ENCODE data around the gene TOM1. TPM values are rescaled to one million over a fixed set of nuclear protein-coding genes. Genes with fewer than 3 reads are reported as not detected.

The TOM1 gene
- total and polyA plus RNA-seq, 2 donors: 23.2 to 41.8 TPM

GRCh38 chr22:35369996-35370395, 70.3 kb downstream of the TOM1 start:
- no peak for DNase-seq (ENCODE audit: low read depth in 6 of 9, low spot score in 9 of 9)

GRCh38 chr22:35373781-35374180, 74.1 kb downstream of the TOM1 start:
- 96% methylated on average over 6 of the region's 6 CpGs for WGBS
- Histone ChIP-seq H3K9me3 (ENCODE audit: control insufficient read depth in 2 of 2, insufficient read depth in 1 of 2, low read length in 1 of 2) (peaks cover 0 to 6% of the 10 kb centered on the region in 2 donors), H3K27ac (ENCODE audit: low read depth in 1 of 2, low read length in 1 of 2) (peak overlapping the region in 1 of 2 donors; percentile 18), H3K4me3 (ENCODE audit: low read length in 2 of 2) (no peak overlapping the region), H3K36me3 (ENCODE audit: control insufficient read depth in 2 of 2, insufficient read depth in 2 of 2, low read length in 1 of 2) (no peaks in the 10 kb centered on the region), H3K27me3 (ENCODE audit: control insufficient read depth in 2 of 2, insufficient read depth in 1 of 2, low read length in 1 of 2) (peaks cover 0 to 5% of the 10 kb centered on the region in 2 donors), H3K4me1 (ENCODE audit: control insufficient read depth in 2 of 2, insufficient read depth in 2 of 2, low read length in 2 of 2) (peaks cover 0 to 16% of the 10 kb centered on the region in 2 donors)
- no peak for DNase-seq (ENCODE audit: low read depth in 6 of 9, low spot score in 9 of 9)

More at GRCh38 chr22:35369996-35370395, 70.3 kb downstream of the TOM1 start:
- peaks cover 0 to 11% of the 10 kb centered on the region in 2 donors for H3K27me3 ChIP-seq (ENCODE audit: control insufficient read depth in 2 of 2, insufficient read depth in 1 of 2, low read length in 1 of 2)
- WGBS: 94% methylated on average over 2 of the region's 2 CpGs
- peaks cover 0 to 5% of the 10 kb centered on the region in 2 donors for H3K4me1 ChIP-seq (ENCODE audit: control insufficient read depth in 2 of 2, insufficient read depth in 2 of 2, low read length in 2 of 2)
- H3K9me3 ChIP-seq (ENCODE audit: control insufficient read depth in 2 of 2, insufficient read depth in 1 of 2, low read length in 1 of 2): peaks cover 0 to 6% of the 10 kb centered on the region in 2 donors
- H3K4me3 ChIP-seq (ENCODE audit: low read length in 2 of 2): no peak overlapping the region
- no peaks in the 10 kb centered on the region for H3K36me3 ChIP-seq (ENCODE audit: control insufficient read depth in 2 of 2, insufficient read depth in 2 of 2, low read length in 1 of 2)
- H3K27ac ChIP-seq (ENCODE audit: low read depth in 1 of 2, low read length in 1 of 2): no peak overlapping the region

- WGBS: 75% methylated on average over 3 of the region's 3 CpGs
- Histone ChIP-seq H3K4me1 (ENCODE audit: control insufficient read depth in 2 of 2, insufficient read depth in 2 of 2, low read length in 2 of 2) (peaks cover 0 to 16% of the 10 kb centered on the region in 2 donors), H3K27ac (ENCODE audit: low read depth in 1 of 2, low read length in 1 of 2) (no peak overlapping the region), H3K9me3 (ENCODE audit: control insufficient read depth in 2 of 2, insufficient read depth in 1 of 2, low read length in 1 of 2) (peaks cover 0 to 6% of the 10 kb centered on the region in 2 donors), H3K4me3 (ENCODE audit: low read length in 2 of 2) (no peak overlapping the region), H3K36me3 (ENCODE audit: control insufficient read depth in 2 of 2, insufficient read depth in 2 of 2, low read length in 1 of 2) (no peaks in the 10 kb centered on the region), H3K27me3 (ENCODE audit: control insufficient read depth in 2 of 2, insufficient read depth in 1 of 2, low read length in 1 of 2) (peaks cover under 1 to 10% of the 10 kb centered on the region in 2 donors)
- DNase-seq (ENCODE audit: low read depth in 6 of 9, low spot score in 9 of 9): no peak
Observed at GRCh38 chr22:35375031-35375430, 75.3 kb downstream of the TOM1 start.

- Histone ChIP-seq H3K27ac (ENCODE audit: low read depth in 1 of 2, low read length in 1 of 2) (no peak overlapping the region), H3K4me1 (ENCODE audit: control insufficient read depth in 2 of 2, insufficient read depth in 2 of 2, low read length in 2 of 2) (peaks cover 0 to 16% of the 10 kb centered on the region in 2 donors), H3K27me3 (ENCODE audit: control insufficient read depth in 2 of 2, insufficient read depth in 1 of 2, low read length in 1 of 2) (peaks cover 6 to 15% of the 10 kb centered on the region in 2 donors), H3K9me3 (ENCODE audit: control insufficient read depth in 2 of 2, insufficient read depth in 1 of 2, low read length in 1 of 2) (peaks cover 0 to 6% of the 10 kb centered on the region in 2 donors), H3K4me3 (ENCODE audit: low read length in 2 of 2) (no peak overlapping the region), H3K36me3 (ENCODE audit: control insufficient read depth in 2 of 2, insufficient read depth in 2 of 2, low read length in 1 of 2) (no peaks in the 10 kb centered on the region)
- DNase-seq (ENCODE audit: low read depth in 6 of 9, low spot score in 9 of 9): no peak
- WGBS: 95% methylated on average over 8 of the region's 8 CpGs
Observed at GRCh38 chr22:35375526-35375925, 75.8 kb downstream of the TOM1 start.

GRCh38 chr22:35376728-35377472, 77.2 kb downstream of the TOM1 start:
- peak; percentile 73 to 94 (median 85) for DNase-seq (ENCODE audit: low read depth in 6 of 9, low spot score in 9 of 9)
- Histone ChIP-seq H3K9me3 (ENCODE audit: control insufficient read depth in 2 of 2, insufficient read depth in 1 of 2, low read length in 1 of 2) (peaks cover 0 to 5% of the 10 kb centered on the region in 2 donors), H3K4me1 (ENCODE audit: control insufficient read depth in 2 of 2, insufficient read depth in 2 of 2, low read length in 2 of 2) (peaks cover 0 to 21% of the 10 kb centered on the region in 2 donors), H3K27me3 (ENCODE audit: control insufficient read depth in 2 of 2, insufficient read depth in 1 of 2, low read length in 1 of 2) (peaks cover 14 to 28% of the 10 kb centered on the region in 2 donors), H3K36me3 (ENCODE audit: control insufficient read depth in 2 of 2, insufficient read depth in 2 of 2, low read length in 1 of 2) (no peaks in the 10 kb centered on the region), H3K4me3 (ENCODE audit: low read length in 2 of 2) (no peak overlapping the region), H3K27ac (ENCODE audit: low read depth in 1 of 2, low read length in 1 of 2) (peak overlapping the region; percentile 3 to 60)
- WGBS: 10% methylated on average over 17 of the region's 17 CpGs

GRCh38 chr22:35377735-35378134, 78.0 kb downstream of the TOM1 start:
- DNase-seq (ENCODE audit: low read depth in 6 of 9, low spot score in 9 of 9): no peak
- H3K27ac ChIP-seq (ENCODE audit: low read depth in 1 of 2, low read length in 1 of 2): peak overlapping the region in 1 of 2 donors; percentile 26
- peaks cover 0 to 16% of the 10 kb centered on the region in 2 donors for H3K4me1 ChIP-seq (ENCODE audit: control insufficient read depth in 2 of 2, insufficient read depth in 2 of 2, low read length in 2 of 2)

GRCh38 chr22:35378621-35379020, 78.9 kb downstream of the TOM1 start:
- no peak for DNase-seq (ENCODE audit: low read depth in 6 of 9, low spot score in 9 of 9)
- 82% methylated on average over 3 of the region's 3 CpGs for WGBS
- no peaks in the 10 kb centered on the region for H3K36me3 ChIP-seq (ENCODE audit: control insufficient read depth in 2 of 2, insufficient read depth in 2 of 2, low read length in 1 of 2)
- H3K9me3 ChIP-seq (ENCODE audit: control insufficient read depth in 2 of 2, insufficient read depth in 1 of 2, low read length in 1 of 2): no peaks in the 10 kb centered on the region
- H3K4me1 ChIP-seq (ENCODE audit: control insufficient read depth in 2 of 2, insufficient read depth in 2 of 2, low read length in 2 of 2): peaks cover 0 to 16% of the 10 kb centered on the region in 2 donors
- no peak overlapping the region for H3K4me3 ChIP-seq (ENCODE audit: low read length in 2 of 2)
- H3K27me3 ChIP-seq (ENCODE audit: control insufficient read depth in 2 of 2, insufficient read depth in 1 of 2, low read length in 1 of 2): peaks cover 17 to 39% of the 10 kb centered on the region in 2 donors
- H3K27ac ChIP-seq (ENCODE audit: low read depth in 1 of 2, low read length in 1 of 2): no peak overlapping the region

More at GRCh38 chr22:35377735-35378134, 78.0 kb downstream of the TOM1 start:
- H3K36me3 ChIP-seq (ENCODE audit: control insufficient read depth in 2 of 2, insufficient read depth in 2 of 2, low read length in 1 of 2): no peaks in the 10 kb centered on the region
- H3K9me3 ChIP-seq (ENCODE audit: control insufficient read depth in 2 of 2, insufficient read depth in 1 of 2, low read length in 1 of 2): no peaks in the 10 kb centered on the region
- H3K27me3 ChIP-seq (ENCODE audit: control insufficient read depth in 2 of 2, insufficient read depth in 1 of 2, low read length in 1 of 2): peaks cover 17 to 32% of the 10 kb centered on the region in 2 donors
- no peak overlapping the region for H3K4me3 ChIP-seq (ENCODE audit: low read length in 2 of 2)
- 86% methylated on average over 3 of the region's 3 CpGs for WGBS

- 78% methylated on average over 10 of the region's 10 CpGs for WGBS
- Histone ChIP-seq H3K9me3 (ENCODE audit: control insufficient read depth in 2 of 2, insufficient read depth in 1 of 2, low read length in 1 of 2) (no peaks in the 10 kb centered on the region), H3K36me3 (ENCODE audit: control insufficient read depth in 2 of 2, insufficient read depth in 2 of 2, low read length in 1 of 2) (no peaks in the 10 kb centered on the region), H3K4me1 (ENCODE audit: control insufficient read depth in 2 of 2, insufficient read depth in 2 of 2, low read length in 2 of 2) (peaks cover 0 to 16% of the 10 kb centered on the region in 2 donors), H3K4me3 (ENCODE audit: low read length in 2 of 2) (no peak overlapping the region), H3K27me3 (ENCODE audit: control insufficient read depth in 2 of 2, insufficient read depth in 1 of 2, low read length in 1 of 2) (peaks cover 17 to 40% of the 10 kb centered on the region in 2 donors), H3K27ac (ENCODE audit: low read depth in 1 of 2, low read length in 1 of 2) (no peak overlapping the region)
- DNase-seq (ENCODE audit: low read depth in 6 of 9, low spot score in 9 of 9): no peak
Observed at GRCh38 chr22:35379146-35379993, 79.7 kb downstream of the TOM1 start.

- Histone ChIP-seq H3K27ac (ENCODE audit: low read depth in 1 of 2, low read length in 1 of 2) (no peak overlapping the region), H3K27me3 (ENCODE audit: control insufficient read depth in 2 of 2, insufficient read depth in 1 of 2, low read length in 1 of 2) (peaks cover 17 to 42% of the 10 kb centered on the region in 2 donors), H3K9me3 (ENCODE audit: control insufficient read depth in 2 of 2, insufficient read depth in 1 of 2, low read length in 1 of 2) (no peaks in the 10 kb centered on the region), H3K36me3 (ENCODE audit: control insufficient read depth in 2 of 2, insufficient read depth in 2 of 2, low read length in 1 of 2) (no peaks in the 10 kb centered on the region), H3K4me1 (ENCODE audit: control insufficient read depth in 2 of 2, insufficient read depth in 2 of 2, low read length in 2 of 2) (peaks cover 0 to 16% of the 10 kb centered on the region in 2 donors), H3K4me3 (ENCODE audit: low read length in 2 of 2) (no peak overlapping the region)
- 99% methylated on average over 6 of the region's 6 CpGs for WGBS
- DNase-seq (ENCODE audit: low read depth in 6 of 9, low spot score in 9 of 9): no peak
Observed at GRCh38 chr22:35380013-35380412, 80.3 kb downstream of the TOM1 start.

Measured in thymus (tissue), 11 donors.